ENCODE measurements around the gene MCRS1. TPM values are rescaled to one million over a fixed set of nuclear protein-coding genes. Genes with fewer than 3 reads are reported as not detected.
"Not testable (repeated sequence)": the region's sequence is repeated elsewhere in the genome, so short reads cannot be mapped to it uniquely, and the experiment has no call there.

The MCRS1 gene
- total RNA-seq, 1 donor from 2014 or later = 58.5 TPM

- no peak for DNase-seq
These were observed 27.5 kb downstream of the MCRS1 start for GRCh38 chr12:49540229-49541139.

- no peak for DNase-seq
These were observed 28.3 kb downstream of the MCRS1 start for GRCh38 chr12:49539406-49540228.

- peak; percentile 45 for DNase-seq
These were observed 29.2 kb downstream of the MCRS1 start, which contains the start of gene KCNH3 for GRCh38 chr12:49538510-49539403. TSS of gene KCNH3 (plus strand) at chr12:49539030. CDS start at chr12:49539417, 387 bp downstream.

GRCh38 chr12:49537752-49538509, 30.0 kb downstream of the MCRS1 start:
- DNase-seq = no peak

DNA sequence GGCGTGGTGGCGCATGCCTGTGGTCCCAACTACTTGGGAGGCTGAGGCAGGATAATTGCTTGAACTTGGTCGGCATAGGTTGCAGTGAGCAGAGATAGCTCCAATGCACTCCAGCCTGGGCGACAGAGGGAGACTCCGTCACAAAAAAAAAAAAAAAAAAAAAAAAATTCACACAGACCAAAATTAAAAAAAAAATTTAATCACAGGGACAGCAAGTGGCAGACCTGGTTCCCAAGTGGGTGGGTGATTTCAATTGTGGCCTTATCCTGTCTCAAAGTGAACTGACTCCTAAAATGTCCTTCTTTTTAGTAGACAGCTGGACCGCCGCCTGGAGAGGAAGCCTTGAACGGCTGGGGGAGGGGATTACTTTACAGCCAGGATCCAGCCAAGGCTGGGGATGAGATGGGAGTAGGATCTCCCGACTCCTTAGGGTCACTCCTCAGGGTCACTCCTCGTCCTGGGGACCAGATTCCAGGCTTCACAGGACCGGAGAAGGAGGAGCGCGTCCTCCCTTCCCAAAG, 30.7 kb downstream of the MCRS1 start:
- peak; percentile 13 for DNase-seq

- DNase-seq = no peak
These were observed 31.3 kb downstream of the MCRS1 start for GRCh38 chr12:49536526-49537071.

- DNase-seq = no peak
These were observed 31.9 kb downstream of the MCRS1 start for GRCh38 chr12:49535921-49536525.

DNA sequence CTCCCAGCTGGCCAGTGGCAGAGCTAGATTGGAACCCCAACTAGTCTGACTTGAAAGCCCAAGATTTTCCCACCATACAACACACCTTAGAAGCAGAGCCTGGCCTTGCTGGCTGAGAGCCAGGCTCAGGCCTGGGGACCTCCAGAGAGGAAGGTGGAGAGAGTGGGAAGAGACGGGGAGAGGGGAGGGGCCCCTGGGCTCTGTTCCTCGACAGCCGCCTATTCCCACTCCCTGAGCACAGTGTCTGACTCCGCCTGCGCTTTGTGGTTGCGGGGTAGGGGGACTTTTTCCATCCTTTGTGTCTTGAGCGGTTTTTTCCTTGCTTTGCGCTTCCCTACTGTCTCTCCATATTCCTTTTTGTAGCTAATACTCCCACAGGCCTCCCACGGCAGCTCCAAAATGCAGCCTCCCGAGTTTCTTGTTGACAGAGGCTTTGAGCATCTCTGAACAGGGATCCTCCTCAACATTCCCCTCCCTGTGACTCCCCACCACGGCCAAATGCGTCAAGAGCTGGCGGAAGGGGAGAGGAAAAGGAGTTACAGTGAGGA, 33.1 kb downstream of the MCRS1 start:
- DNase-seq = no peak

GRCh38 chr12:49534122-49534521, 33.8 kb downstream of the MCRS1 start:
- DNase-seq = not testable (repeated sequence)

GRCh38 chr12:49533331-49533730, 34.6 kb downstream of the MCRS1 start:
- no peak for DNase-seq

- no peak for DNase-seq
These were observed 36.2 kb downstream of the MCRS1 start for GRCh38 chr12:49531745-49532144.

- DNase-seq = no peak
These were observed 38.5 kb downstream of the MCRS1 start for GRCh38 chr12:49529414-49529813.

DNA sequence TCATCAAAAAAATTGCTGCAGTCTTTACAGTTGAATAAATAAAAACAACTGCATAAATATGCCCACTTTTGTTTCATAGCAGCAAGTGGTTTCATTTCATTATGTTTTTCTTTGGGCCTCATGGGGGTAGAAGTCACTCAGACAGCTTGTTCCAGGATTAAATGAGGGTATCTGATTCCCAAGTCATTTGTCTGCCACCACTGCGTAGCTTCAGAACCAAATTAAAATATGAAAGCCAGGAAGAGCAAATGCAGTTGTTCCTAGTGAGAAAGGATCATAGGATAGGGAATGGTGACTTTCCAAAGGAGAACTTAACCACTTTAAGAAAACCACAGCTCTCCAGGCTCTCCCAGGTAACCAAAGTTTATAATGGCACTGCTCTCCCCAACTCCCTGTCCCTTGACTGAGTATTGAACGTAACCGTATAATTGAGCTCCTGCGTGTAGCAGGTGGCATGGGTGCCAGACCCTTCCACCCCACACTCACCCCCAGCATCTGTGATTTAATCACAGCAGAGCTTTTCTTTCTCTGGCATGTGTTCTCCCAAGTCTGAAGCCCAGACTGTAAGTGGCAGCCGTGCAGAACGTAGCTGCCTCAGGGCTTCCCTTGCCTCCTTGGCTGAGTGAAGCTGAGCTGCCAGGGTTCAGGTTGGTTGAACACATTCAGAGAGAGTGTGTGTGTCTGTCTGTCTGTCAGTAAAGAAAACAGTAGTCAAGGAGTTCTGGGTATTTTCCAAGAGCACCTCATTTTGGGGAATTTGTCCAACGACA, 40.4 kb downstream of the MCRS1 start:
- no peak for DNase-seq

DNA sequence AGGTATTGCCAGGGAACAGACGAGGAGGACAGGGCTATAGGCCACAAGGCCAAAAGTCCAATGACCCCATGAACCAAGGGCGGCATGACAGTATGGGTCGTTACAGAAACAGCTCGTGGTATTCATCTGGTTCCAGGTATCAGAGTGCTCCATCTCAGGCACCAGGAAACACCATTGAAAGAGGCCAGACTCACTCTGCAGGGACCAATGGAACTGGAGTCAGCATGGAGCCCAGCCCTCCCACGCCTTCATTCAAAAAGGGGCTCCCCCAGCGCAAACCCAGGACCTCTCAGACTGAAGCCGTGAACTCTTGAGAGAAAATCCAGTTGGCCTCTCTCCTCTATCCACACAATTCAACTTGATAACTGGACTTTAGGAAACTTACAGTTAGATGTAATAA, 42.0 kb downstream of the MCRS1 start:
- no peak for DNase-seq

DNA sequence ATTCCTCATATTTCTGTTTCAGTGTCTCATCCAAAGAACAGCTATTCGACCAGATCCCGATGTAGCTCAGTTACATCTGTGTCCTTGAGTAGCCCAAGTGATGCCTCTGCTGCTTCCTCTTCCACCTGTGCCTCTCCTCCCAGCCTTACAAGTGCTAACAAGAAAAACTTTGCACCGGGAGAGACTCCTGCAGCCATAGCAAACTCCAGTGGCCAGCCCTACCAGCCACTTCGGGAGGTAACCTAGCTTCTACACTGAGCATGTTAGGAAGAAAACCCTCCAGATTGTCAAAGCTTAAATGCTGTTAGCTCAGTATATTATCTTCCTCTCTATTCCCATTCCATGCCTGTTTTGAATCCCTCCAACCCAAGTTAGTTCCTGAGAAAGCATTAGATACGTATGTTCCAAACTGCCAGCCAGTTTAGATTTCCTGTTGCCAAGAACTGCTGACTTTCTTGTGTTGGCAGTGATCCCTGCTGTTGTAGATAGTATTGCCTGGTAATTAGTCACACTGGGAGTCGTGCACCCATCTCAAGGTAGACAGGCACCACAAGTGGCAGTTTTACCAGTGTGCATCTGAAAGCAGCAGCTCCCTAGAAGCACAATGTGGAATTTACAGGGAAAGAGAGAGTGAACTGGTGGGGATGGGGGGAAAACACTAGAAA, 43.1 kb downstream of the MCRS1 start:
- peak; percentile 46 for DNase-seq

DNA sequence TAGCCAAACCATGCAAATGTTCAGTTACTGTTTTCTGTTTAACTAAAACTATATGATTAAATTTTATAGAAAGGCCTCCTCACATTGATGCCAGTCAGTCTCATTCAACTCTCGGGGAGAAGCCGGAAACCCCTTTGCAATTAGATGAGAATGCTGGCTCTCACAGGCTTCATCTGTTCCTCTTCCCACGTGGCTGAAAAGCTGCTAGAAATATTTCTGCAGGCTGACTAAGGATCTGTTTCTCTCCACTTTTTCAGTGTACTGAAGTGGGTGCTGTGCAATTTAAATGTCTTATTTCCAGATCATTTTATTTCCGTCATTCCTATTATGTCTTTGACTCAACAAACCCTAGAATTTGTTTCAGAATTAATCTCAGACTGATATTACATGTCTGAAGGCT, 46.6 kb downstream of the MCRS1 start:
- DNase-seq = no peak

DNA sequence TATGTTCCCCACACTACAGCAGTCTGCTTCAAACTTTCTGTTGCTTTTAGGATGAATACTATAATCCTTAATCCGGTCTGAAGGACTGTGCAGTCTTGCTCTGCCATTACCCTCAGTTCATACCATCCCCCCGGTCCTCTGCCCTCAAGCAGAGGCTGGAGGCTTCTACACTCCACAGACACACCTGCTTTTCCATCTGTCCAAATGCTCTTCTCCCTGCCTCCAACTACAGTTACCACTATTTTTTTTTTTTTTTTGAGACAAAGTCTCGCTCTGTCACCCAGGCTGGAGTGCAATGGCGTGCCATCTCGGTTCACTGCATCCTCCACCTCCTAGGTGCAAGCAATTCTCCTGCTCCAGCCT, 48.4 kb downstream of the MCRS1 start:
- no peak for DNase-seq

DNA sequence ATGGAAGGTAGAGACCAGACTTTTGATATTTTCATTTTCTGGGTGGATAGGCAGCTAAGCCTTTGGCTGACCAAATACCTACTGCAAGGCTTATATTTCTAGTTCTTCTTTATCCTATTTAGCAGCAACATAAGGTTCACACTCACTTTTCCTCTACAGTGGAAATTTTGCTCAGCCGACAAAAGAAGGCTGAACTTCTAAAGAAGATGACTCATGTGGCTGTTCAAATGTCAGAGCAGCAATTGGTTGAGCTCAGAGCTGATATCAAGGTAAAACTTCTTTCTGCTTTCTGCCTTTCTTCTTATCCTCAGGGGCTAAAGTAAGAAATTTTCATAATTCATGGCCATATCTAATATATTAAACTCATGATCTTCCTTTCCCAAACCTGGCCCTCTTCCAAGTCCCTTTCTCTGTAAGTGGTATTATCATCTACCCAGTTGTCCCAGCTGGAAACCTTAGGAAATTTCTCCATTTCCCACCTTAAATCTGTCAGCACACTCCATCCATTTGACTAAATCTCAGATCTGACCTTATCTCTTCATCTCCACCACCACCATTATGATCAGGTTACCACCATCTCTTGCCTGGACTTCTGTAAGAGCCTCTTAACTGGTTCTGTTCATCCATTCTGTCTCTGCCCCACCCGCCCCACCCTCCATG, 48.9 kb downstream of the MCRS1 start:
- peak; percentile 72 for DNase-seq
